ENCODE measurements around the gene RAB5B.

Gene RAB5B

GRCh38 chr12:55930771-55931316 is 43.0 kb upstream of the RAB5B start, which contains the start of gene DGKA:
TSS of gene DGKA (plus strand) at chr12:55931162. CDS start at chr12:55936504, 5,342 bp downstream.
- H3K9ac ChIP-seq (ENCODE audit: insufficient read length), result peak within 1 kb of the TSS; percentile 47
- peak within 1 kb of the TSS; percentile 57 for H3K4me3 ChIP-seq
- no peaks in the 10 kb centered on the region for H3K36me3 ChIP-seq (ENCODE audit: insufficient read depth, low read length)
- H3K27ac ChIP-seq, result peak within 1 kb of the TSS; percentile 79
- peak; percentile 72 for DNase-seq (ENCODE audit: low read depth, low spot score)
- no peak for TF ChIP-seq FOXP2 (optimal IDR thresholded peaks at IDR 0.05; ENCODE audit: control extremely low read depth, extremely low read length, insufficient read depth)
- TF ChIP-seq EZH2 (IDR thresholded peaks at IDR 0.05), result no peak
- no peak for TF ChIP-seq POLR2AphosphoS5 (IDR thresholded peaks at IDR 0.05; ENCODE audit: borderline replicate concordance, low read depth, low read length)
- no peaks in the 10 kb centered on the region for H3K9me3 ChIP-seq (ENCODE audit: low read depth, low read length)

- no peak for TF ChIP-seq FOXP2 (optimal IDR thresholded peaks at IDR 0.05; ENCODE audit: control extremely low read depth, extremely low read length, insufficient read depth)
- no peak for TF ChIP-seq POLR2AphosphoS5 (IDR thresholded peaks at IDR 0.05; ENCODE audit: borderline replicate concordance, low read depth, low read length)
- TF ChIP-seq EZH2 (IDR thresholded peaks at IDR 0.05), result no peak
- Histone ChIP-seq H3K4me3 (peak overlapping the region; percentile 57), H3K27ac (peak overlapping the region; percentile 22; the same call in 1 of the 2 replicates), H3K9me3 (ENCODE audit: low read depth, low read length) (no peaks in the 10 kb centered on the region), H3K36me3 (ENCODE audit: insufficient read depth, low read length) (no peaks in the 10 kb centered on the region), H3K9ac (ENCODE audit: insufficient read length) (peak overlapping the region; percentile 47)
- no peak for DNase-seq (ENCODE audit: low read depth, low spot score)
Observed at GRCh38 chr12:55931317-55931779, 42.5 kb upstream of the RAB5B start.

GRCh38 chr12:55931780-55932550 is 41.9 kb upstream of the RAB5B start:
- 0 out of 2 replicates have a peak, but pooled peaks have one; percentile 43 for TF ChIP-seq POLR2AphosphoS5 (IDR thresholded peaks at IDR 0.05; ENCODE audit: borderline replicate concordance, low read depth, low read length)
- no peak for TF ChIP-seq EZH2 (IDR thresholded peaks at IDR 0.05)
- no peak for TF ChIP-seq FOXP2 (optimal IDR thresholded peaks at IDR 0.05; ENCODE audit: control extremely low read depth, extremely low read length, insufficient read depth)
- peak overlapping the region; percentile 47 for H3K9ac ChIP-seq (ENCODE audit: insufficient read length)
- DNase-seq (ENCODE audit: low read depth, low spot score), result no peak
- no peaks in the 10 kb centered on the region for H3K9me3 ChIP-seq (ENCODE audit: low read depth, low read length)
- no peaks in the 10 kb centered on the region for H3K36me3 ChIP-seq (ENCODE audit: insufficient read depth, low read length)
- H3K4me3 ChIP-seq, result peak overlapping the region; percentile 57
- no peak overlapping the region for H3K27ac ChIP-seq

DNA sequence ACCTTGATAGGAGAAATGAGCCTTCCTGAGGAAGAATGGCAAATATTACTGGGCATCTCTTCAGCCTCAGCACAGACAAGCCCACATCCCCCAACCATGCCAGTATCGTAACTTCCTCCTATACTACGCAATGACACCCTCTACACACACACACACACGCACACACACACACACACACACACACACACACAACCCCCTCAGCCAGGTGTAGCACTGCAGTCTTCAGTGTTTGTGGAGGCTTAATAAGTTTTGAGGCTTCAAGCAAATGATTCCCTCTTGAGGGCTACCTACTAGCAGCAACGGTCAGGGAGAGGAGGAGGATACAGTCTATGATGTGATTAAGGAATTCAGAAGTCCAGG is 41.3 kb upstream of the RAB5B start:
- Histone ChIP-seq H3K4me3 (no peak overlapping the region), H3K9ac (ENCODE audit: insufficient read length) (no peak overlapping the region), H3K9me3 (ENCODE audit: low read depth, low read length) (no peaks in the 10 kb centered on the region), H3K27ac (0 out of 2 replicates have a peak overlapping the region, but pooled peaks have one; percentile 57), H3K36me3 (ENCODE audit: insufficient read depth, low read length) (no peaks in the 10 kb centered on the region)
- no peak for TF ChIP-seq EZH2 (IDR thresholded peaks at IDR 0.05)
- TF ChIP-seq POLR2AphosphoS5 (IDR thresholded peaks at IDR 0.05; ENCODE audit: borderline replicate concordance, low read depth, low read length), result no peak
- TF ChIP-seq FOXP2 (optimal IDR thresholded peaks at IDR 0.05; ENCODE audit: control extremely low read depth, extremely low read length, insufficient read depth), result no peak
- no peak for DNase-seq (ENCODE audit: low read depth, low spot score)

GRCh38 chr12:55933169-55933798 is 40.6 kb upstream of the RAB5B start:
- Histone ChIP-seq H3K27ac (0 out of 2 replicates have a peak overlapping the region, but pooled peaks have one; percentile 57), H3K9ac (ENCODE audit: insufficient read length) (no peak overlapping the region), H3K4me3 (no peak overlapping the region), H3K9me3 (ENCODE audit: low read depth, low read length) (no peaks in the 10 kb centered on the region), H3K36me3 (ENCODE audit: insufficient read depth, low read length) (no peaks in the 10 kb centered on the region)
- DNase-seq (ENCODE audit: low read depth, low spot score), result no peak
- TF ChIP-seq POLR2AphosphoS5 (IDR thresholded peaks at IDR 0.05; ENCODE audit: borderline replicate concordance, low read depth, low read length) (no peak), EZH2 (IDR thresholded peaks at IDR 0.05) (no peak), FOXP2 (optimal IDR thresholded peaks at IDR 0.05; ENCODE audit: control extremely low read depth, extremely low read length, insufficient read depth) (no peak)

- Histone ChIP-seq H3K27ac (no peak overlapping the region), H3K36me3 (ENCODE audit: insufficient read depth, low read length) (no peaks in the 10 kb centered on the region), H3K9me3 (ENCODE audit: low read depth, low read length) (no peaks in the 10 kb centered on the region), H3K4me3 (no peak overlapping the region), H3K9ac (ENCODE audit: insufficient read length) (no peak overlapping the region)
- TF ChIP-seq POLR2AphosphoS5 (IDR thresholded peaks at IDR 0.05; ENCODE audit: borderline replicate concordance, low read depth, low read length), result no peak
- no peak for TF ChIP-seq FOXP2 (optimal IDR thresholded peaks at IDR 0.05; ENCODE audit: control extremely low read depth, extremely low read length, insufficient read depth)
- no peak for DNase-seq (ENCODE audit: low read depth, low spot score)
Observed at GRCh38 chr12:55933799-55934742, 39.8 kb upstream of the RAB5B start.

GRCh38 chr12:55934773-55935172 is 39.1 kb upstream of the RAB5B start:
- no peak for DNase-seq (ENCODE audit: low read depth, low spot score)
- Histone ChIP-seq H3K9ac (ENCODE audit: insufficient read length) (no peak overlapping the region), H3K36me3 (ENCODE audit: insufficient read depth, low read length) (no peaks in the 10 kb centered on the region), H3K9me3 (ENCODE audit: low read depth, low read length) (no peaks in the 10 kb centered on the region), H3K27ac (no peak overlapping the region), H3K4me3 (no peak overlapping the region)
- TF ChIP-seq EZH2 (IDR thresholded peaks at IDR 0.05) (no peak), FOXP2 (optimal IDR thresholded peaks at IDR 0.05; ENCODE audit: control extremely low read depth, extremely low read length, insufficient read depth) (no peak), POLR2AphosphoS5 (IDR thresholded peaks at IDR 0.05; ENCODE audit: borderline replicate concordance, low read depth, low read length) (no peak)
